Measurements from ENCODE around the gene CISH.

GRCh38 chr3:50572158-50572557 lies 39.4 kb downstream of the CISH start:
- no peak for TF ChIP-seq POLR2A (IDR thresholded peaks at IDR 0.05; ENCODE audit: low read depth, low read length)
- TF ChIP-seq POLR2AphosphoS5 (IDR thresholded peaks at IDR 0.05; ENCODE audit: low read depth, low read length): no peak
- TF ChIP-seq TAF1 (IDR thresholded peaks at IDR 0.05; ENCODE audit: borderline replicate concordance, low read depth, low read length): no peak

All from GM12892 (cell line).